ENCODE measurements around the gene RIMS1.

RIMS1 gene

DNA sequence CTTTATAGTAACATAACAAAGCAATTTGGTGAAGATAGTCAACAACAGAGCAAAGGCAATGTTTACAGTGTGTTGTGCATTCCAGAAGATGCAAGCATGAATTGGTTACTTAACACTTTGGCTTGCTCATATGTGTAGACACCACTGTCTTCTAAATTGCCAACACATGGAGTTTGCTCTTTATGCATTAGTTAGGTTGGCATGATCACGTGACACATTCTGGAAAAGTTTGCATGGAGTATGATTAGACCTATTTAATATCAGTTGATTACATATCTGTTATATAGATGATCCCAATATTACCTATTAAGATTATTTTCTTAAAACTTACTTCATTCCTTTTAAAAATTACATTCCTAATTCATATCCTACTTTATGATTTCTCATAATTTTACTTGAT lies 197.6 kb downstream of the RIMS1 start:
- Histone ChIP-seq H3K9me3 (ENCODE audit: control insufficient read depth, insufficient read depth, low read length) (no peaks in the 10 kb centered on the region), H3K4me3 (ENCODE audit: low read depth, low read length) (no peak overlapping the region), H3K27me3 (ENCODE audit: control insufficient read depth, insufficient read depth, low read length) (no peaks in the 10 kb centered on the region), H3K4me1 (ENCODE audit: control insufficient read depth, insufficient read depth, low read length) (peaks cover 17% of the 10 kb centered on the region), H3K9ac (ENCODE audit: low read depth, low read length) (no peak overlapping the region), H3K27ac (ENCODE audit: low read depth, low read length) (no peak overlapping the region), H3K36me3 (ENCODE audit: control insufficient read depth, insufficient read depth, low read length) (no peaks in the 10 kb centered on the region)

GRCh38 chr6:72084992-72085569 lies 198.7 kb downstream of the RIMS1 start:
- Histone ChIP-seq H3K4me1 (ENCODE audit: control insufficient read depth, insufficient read depth, low read length) (peaks cover 17% of the 10 kb centered on the region), H3K9me3 (ENCODE audit: control insufficient read depth, insufficient read depth, low read length) (no peaks in the 10 kb centered on the region), H3K4me3 (ENCODE audit: low read depth, low read length) (no peak overlapping the region), H3K27ac (ENCODE audit: low read depth, low read length) (no peak overlapping the region), H3K9ac (ENCODE audit: low read depth, low read length) (no peak overlapping the region), H3K27me3 (ENCODE audit: control insufficient read depth, insufficient read depth, low read length) (no peaks in the 10 kb centered on the region), H3K36me3 (ENCODE audit: control insufficient read depth, insufficient read depth, low read length) (no peaks in the 10 kb centered on the region)

DNA sequence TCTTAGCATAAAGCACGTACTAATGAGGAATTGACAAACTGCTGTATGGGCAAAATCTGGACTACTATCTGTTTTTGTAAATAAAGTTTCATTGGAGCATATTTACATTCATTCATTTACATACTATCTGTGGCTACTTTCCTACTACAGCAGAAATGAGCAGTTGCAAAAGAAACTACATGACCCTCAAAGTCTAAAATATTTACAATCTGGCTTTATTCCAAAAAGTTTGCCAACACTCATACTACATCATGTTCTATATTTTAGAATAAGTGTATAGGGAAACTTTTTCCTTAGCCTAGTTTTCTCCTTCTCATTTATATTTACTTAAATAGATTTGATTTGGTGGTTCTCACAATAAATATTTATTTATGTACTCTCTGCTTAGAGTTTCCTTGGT lies 208.2 kb downstream of the RIMS1 start:
- no peak overlapping the region for H3K4me3 ChIP-seq (ENCODE audit: low read depth, low read length)
- H3K27me3 ChIP-seq (ENCODE audit: control insufficient read depth, insufficient read depth, low read length) = no peaks in the 10 kb centered on the region
- no peaks in the 10 kb centered on the region for H3K36me3 ChIP-seq (ENCODE audit: control insufficient read depth, insufficient read depth, low read length)
- no peaks in the 10 kb centered on the region for H3K9me3 ChIP-seq (ENCODE audit: control insufficient read depth, insufficient read depth, low read length)
- no peak overlapping the region for H3K9ac ChIP-seq (ENCODE audit: low read depth, low read length)
- H3K27ac ChIP-seq (ENCODE audit: low read depth, low read length) = no peak overlapping the region
- H3K4me1 ChIP-seq (ENCODE audit: control insufficient read depth, insufficient read depth, low read length) = no peaks in the 10 kb centered on the region

- H3K27me3 ChIP-seq (ENCODE audit: control insufficient read depth, insufficient read depth, low read length) = no peaks in the 10 kb centered on the region
- H3K9me3 ChIP-seq (ENCODE audit: control insufficient read depth, insufficient read depth, low read length) = no peaks in the 10 kb centered on the region
- H3K27ac ChIP-seq (ENCODE audit: low read depth, low read length) = no peak overlapping the region
- H3K9ac ChIP-seq (ENCODE audit: low read depth, low read length) = no peak overlapping the region
- no peaks in the 10 kb centered on the region for H3K4me1 ChIP-seq (ENCODE audit: control insufficient read depth, insufficient read depth, low read length)
- H3K36me3 ChIP-seq (ENCODE audit: control insufficient read depth, insufficient read depth, low read length) = no peaks in the 10 kb centered on the region
- H3K4me3 ChIP-seq (ENCODE audit: low read depth, low read length) = no peak overlapping the region
These were observed 216.2 kb downstream of the RIMS1 start for GRCh38 chr6:72102561-72102960.

DNA sequence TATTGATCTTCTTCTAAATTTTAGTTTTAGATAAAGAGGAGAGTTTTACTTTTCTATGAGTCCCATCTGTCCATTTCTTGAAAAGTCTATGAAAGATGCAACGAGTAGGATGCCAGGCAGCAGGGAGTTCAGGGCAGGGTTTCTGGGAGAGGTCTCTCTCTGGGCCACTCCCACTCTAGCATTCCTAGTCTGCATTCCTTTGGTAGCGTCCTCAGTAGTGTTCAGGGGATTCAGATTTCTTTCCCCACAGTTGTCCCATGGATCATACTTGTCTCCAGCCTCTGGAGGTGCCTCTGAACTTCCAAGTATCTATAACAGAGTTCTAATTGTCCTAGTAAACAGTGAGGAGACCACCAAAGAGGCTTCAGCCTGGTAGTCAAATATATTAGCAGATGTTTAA lies 225.3 kb downstream of the RIMS1 start:
- H3K27me3 ChIP-seq (ENCODE audit: control insufficient read depth, insufficient read depth, low read length) = no peaks in the 10 kb centered on the region
- no peak overlapping the region for H3K9ac ChIP-seq (ENCODE audit: low read depth, low read length)
- no peak overlapping the region for H3K27ac ChIP-seq (ENCODE audit: low read depth, low read length)
- H3K4me1 ChIP-seq (ENCODE audit: control insufficient read depth, insufficient read depth, low read length) = no peaks in the 10 kb centered on the region
- H3K4me3 ChIP-seq (ENCODE audit: low read depth, low read length) = no peak overlapping the region
- no peaks in the 10 kb centered on the region for H3K36me3 ChIP-seq (ENCODE audit: control insufficient read depth, insufficient read depth, low read length)
- no peaks in the 10 kb centered on the region for H3K9me3 ChIP-seq (ENCODE audit: control insufficient read depth, insufficient read depth, low read length)

DNA sequence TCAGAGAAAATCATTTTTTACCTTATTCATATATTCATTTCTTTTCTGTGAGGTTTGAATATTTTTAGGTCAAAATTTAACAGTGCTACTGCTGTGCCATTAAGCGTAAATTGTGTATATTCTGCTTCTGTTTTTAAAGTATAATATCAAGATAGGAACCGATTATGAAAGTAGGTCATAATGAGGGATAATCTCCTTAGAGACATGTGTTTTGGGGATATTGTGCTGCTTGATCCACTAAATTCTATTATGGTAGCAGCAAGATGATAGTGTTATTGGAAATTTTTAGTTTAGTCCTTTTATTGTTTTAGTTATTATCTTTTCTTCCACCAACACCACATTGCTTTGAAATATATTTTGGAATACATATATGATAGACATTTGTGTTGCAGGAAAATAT lies 244.0 kb downstream of the RIMS1 start:
- no peaks in the 10 kb centered on the region; the same call in 1 of the 2 replicates for H3K4me1 ChIP-seq (ENCODE audit: control insufficient read depth, insufficient read depth, low read length)
- H3K27me3 ChIP-seq (ENCODE audit: control insufficient read depth, insufficient read depth, low read length) = peaks cover 15% of the 10 kb centered on the region
- H3K27ac ChIP-seq (ENCODE audit: low read depth, low read length) = no peak overlapping the region
- no peak overlapping the region for H3K9ac ChIP-seq (ENCODE audit: low read depth, low read length)
- no peak overlapping the region for H3K4me3 ChIP-seq (ENCODE audit: low read depth, low read length)
- H3K36me3 ChIP-seq (ENCODE audit: control insufficient read depth, insufficient read depth, low read length) = no peaks in the 10 kb centered on the region
- peaks cover 10% of the 10 kb centered on the region; the same call in 1 of the 2 replicates for H3K9me3 ChIP-seq (ENCODE audit: control insufficient read depth, insufficient read depth, low read length)

GRCh38 chr6:72132427-72132826 lies 246.1 kb downstream of the RIMS1 start:
- Histone ChIP-seq H3K36me3 (ENCODE audit: control insufficient read depth, insufficient read depth, low read length) (no peaks in the 10 kb centered on the region), H3K27me3 (ENCODE audit: control insufficient read depth, insufficient read depth, low read length) (peaks cover 10% of the 10 kb centered on the region), H3K9me3 (ENCODE audit: control insufficient read depth, insufficient read depth, low read length) (no peaks in the 10 kb centered on the region), H3K27ac (ENCODE audit: low read depth, low read length) (no peak overlapping the region), H3K4me3 (ENCODE audit: low read depth, low read length) (no peak overlapping the region), H3K4me1 (ENCODE audit: control insufficient read depth, insufficient read depth, low read length) (no peaks in the 10 kb centered on the region; the same call in 1 of the 2 replicates), H3K9ac (ENCODE audit: low read depth, low read length) (no peak overlapping the region)

GRCh38 chr6:72132851-72133250 lies 246.5 kb downstream of the RIMS1 start:
- H3K27ac ChIP-seq (ENCODE audit: low read depth, low read length) = no peak overlapping the region
- H3K4me1 ChIP-seq (ENCODE audit: control insufficient read depth, insufficient read depth, low read length) = no peaks in the 10 kb centered on the region; the same call in 1 of the 2 replicates
- H3K4me3 ChIP-seq (ENCODE audit: low read depth, low read length) = no peak overlapping the region
- peaks cover 9% of the 10 kb centered on the region for H3K27me3 ChIP-seq (ENCODE audit: control insufficient read depth, insufficient read depth, low read length)
- no peaks in the 10 kb centered on the region for H3K9me3 ChIP-seq (ENCODE audit: control insufficient read depth, insufficient read depth, low read length)
- H3K36me3 ChIP-seq (ENCODE audit: control insufficient read depth, insufficient read depth, low read length) = no peaks in the 10 kb centered on the region
- H3K9ac ChIP-seq (ENCODE audit: low read depth, low read length) = no peak overlapping the region

DNA sequence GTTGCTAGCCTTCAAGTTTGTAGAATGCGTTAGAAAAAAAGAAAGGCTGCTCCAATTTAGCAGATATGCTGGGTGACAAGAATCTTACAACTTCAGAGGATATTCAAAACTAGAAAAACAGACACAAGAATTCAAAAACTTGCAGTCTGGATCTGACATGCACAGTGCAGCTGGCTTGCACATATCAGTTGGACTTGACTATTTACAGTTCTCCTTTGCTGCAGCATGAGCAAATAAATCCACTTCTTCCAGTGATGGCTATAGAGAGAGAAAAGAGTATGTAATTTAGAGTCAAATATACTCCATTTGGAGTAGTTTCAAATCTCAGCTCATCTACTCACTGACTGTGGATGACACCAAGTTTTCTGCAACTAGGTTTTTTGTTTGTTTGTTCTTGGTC lies 247.0 kb downstream of the RIMS1 start:
- Histone ChIP-seq H3K9ac (ENCODE audit: low read depth, low read length) (no peak overlapping the region), H3K9me3 (ENCODE audit: control insufficient read depth, insufficient read depth, low read length) (no peaks in the 10 kb centered on the region), H3K27me3 (ENCODE audit: control insufficient read depth, insufficient read depth, low read length) (peaks cover 9% of the 10 kb centered on the region), H3K36me3 (ENCODE audit: control insufficient read depth, insufficient read depth, low read length) (no peaks in the 10 kb centered on the region), H3K4me3 (ENCODE audit: low read depth, low read length) (no peak overlapping the region), H3K27ac (ENCODE audit: low read depth, low read length) (no peak overlapping the region), H3K4me1 (ENCODE audit: control insufficient read depth, insufficient read depth, low read length) (no peaks in the 10 kb centered on the region; the same call in 1 of the 2 replicates)

GRCh38 chr6:72140795-72141194 lies 254.4 kb downstream of the RIMS1 start:
- Histone ChIP-seq H3K9me3 (ENCODE audit: control insufficient read depth, insufficient read depth, low read length) (no peaks in the 10 kb centered on the region), H3K9ac (ENCODE audit: low read depth, low read length) (no peak overlapping the region), H3K27me3 (ENCODE audit: control insufficient read depth, insufficient read depth, low read length) (no peaks in the 10 kb centered on the region), H3K4me3 (ENCODE audit: low read depth, low read length) (no peak overlapping the region), H3K27ac (ENCODE audit: low read depth, low read length) (no peak overlapping the region), H3K36me3 (ENCODE audit: control insufficient read depth, insufficient read depth, low read length) (no peaks in the 10 kb centered on the region), H3K4me1 (ENCODE audit: control insufficient read depth, insufficient read depth, low read length) (no peaks in the 10 kb centered on the region)

GRCh38 chr6:72149715-72150114 lies 263.4 kb downstream of the RIMS1 start:
- Histone ChIP-seq H3K9me3 (ENCODE audit: control insufficient read depth, insufficient read depth, low read length) (peaks cover 46% of the 10 kb centered on the region), H3K9ac (ENCODE audit: low read depth, low read length) (no peak overlapping the region), H3K27me3 (ENCODE audit: control insufficient read depth, insufficient read depth, low read length) (no peaks in the 10 kb centered on the region), H3K4me1 (ENCODE audit: control insufficient read depth, insufficient read depth, low read length) (no peaks in the 10 kb centered on the region), H3K36me3 (ENCODE audit: control insufficient read depth, insufficient read depth, low read length) (no peaks in the 10 kb centered on the region), H3K4me3 (ENCODE audit: low read depth, low read length) (no peak overlapping the region), H3K27ac (ENCODE audit: low read depth, low read length) (no peak overlapping the region)
